HG02938 (cell line): ENCODE measurements around the gene NBPF1.
"Not testable (repeated sequence)": the region's sequence is repeated elsewhere in the genome, so short reads cannot be mapped to it uniquely, and the experiment has no call there.

Experiments
- ATAC-seq: cut with Tn5 transposase; IDR thresholded peaks from one replicate; pipeline ENCODE4 v1.9.1; 2021; ENCODE audit warnings: mild to moderate bottlenecking, moderate library complexity; ENCODE audit not compliant: unreplicated experiment

NBPF1 gene

GRCh38 chr1:16642025-16642966, 28.9 kb upstream of the NBPF1 start:
- not testable (repeated sequence) for ATAC-seq

GRCh38 chr1:16641159-16641975, 28.0 kb upstream of the NBPF1 start:
- not testable (repeated sequence) for ATAC-seq

- ATAC-seq: not testable (repeated sequence)
These were observed 26.0 kb upstream of the NBPF1 start for GRCh38 chr1:16639091-16640031.

GRCh38 chr1:16637941-16638778, 24.8 kb upstream of the NBPF1 start:
- not testable (repeated sequence) for ATAC-seq

GRCh38 chr1:16636551-16637195, 23.3 kb upstream of the NBPF1 start:
- not testable (repeated sequence) for ATAC-seq

- ATAC-seq: not testable (repeated sequence)
These were observed 22.6 kb upstream of the NBPF1 start for GRCh38 chr1:16635959-16636358.

GRCh38 chr1:16633540-16634282, 20.3 kb upstream of the NBPF1 start:
- not testable (repeated sequence) for ATAC-seq

GRCh38 chr1:16632044-16632850, 18.9 kb upstream of the NBPF1 start:
- ATAC-seq: not testable (repeated sequence)

GRCh38 chr1:16631248-16632043, 18.1 kb upstream of the NBPF1 start:
- ATAC-seq: no peak

- no peak for ATAC-seq
These were observed 17.4 kb upstream of the NBPF1 start for GRCh38 chr1:16630661-16631247.

GRCh38 chr1:16629916-16630530, 16.7 kb upstream of the NBPF1 start:
- ATAC-seq: not testable (repeated sequence)

- no peak for ATAC-seq
These were observed 15.2 kb upstream of the NBPF1 start for GRCh38 chr1:16628361-16629111.

- not testable (repeated sequence) for ATAC-seq
These were observed 13.1 kb upstream of the NBPF1 start for GRCh38 chr1:16626409-16626983.

GRCh38 chr1:16625497-16626408, 12.4 kb upstream of the NBPF1 start:
- ATAC-seq: no peak
